SK-N-SH treated with all-trans-retinoic acid at 6 μM for 48 hours (cell line): Measurements from ENCODE around the gene SSUH2.
A peak's percentile ranks its signal among the peaks of the same experiment; 100 is the strongest.

Experiments used
- ATAC-seq: fragments of 200-7000 bp; cut with Tn5 transposase; 3 replicates; pipeline ENCODE4 v1.9.1; 2020; ENCODE audit warnings: mild to moderate bottlenecking, moderate library complexity
- ARNTL ChIP-seq: fragments of 450-650 bp; formaldehyde crosslinking; IDR thresholded peaks from 2 replicates; pipeline ENCODE4 v1.5.0; 2020; ENCODE audit warnings: low read depth, mild to moderate bottlenecking, moderate library complexity, borderline replicate concordance
- CSDC2 ChIP-seq: fragments of 250-450 bp; sonication (Bioruptor Pico); IDR thresholded peaks from 2 replicates; pipeline ENCODE4 v1.5.0; 2020; ENCODE audit warnings: mild to moderate bottlenecking, moderate library complexity
- ESRRG ChIP-seq: fragments of 250-450 bp; sonication (Bioruptor Pico); IDR thresholded peaks from 2 replicates; pipeline ENCODE4 v1.6.1; 2021; ENCODE audit warnings: mild to moderate bottlenecking
- GLIS3 ChIP-seq: fragments of 250-450 bp; sonication (Bioruptor Pico); IDR thresholded peaks from 2 replicates; pipeline ENCODE4 v1.5.0; 2020; ENCODE audit warnings: mild to moderate bottlenecking, moderate library complexity
- ISL1 ChIP-seq: fragments of 250-450 bp; sonication (Bioruptor Pico); IDR thresholded peaks from 2 replicates; pipeline ENCODE4 v2.1.2; 2022; ENCODE audit warnings: mild to moderate bottlenecking, moderate library complexity
- OSR1 ChIP-seq: fragments of 250-450 bp; sonication (Bioruptor Pico); IDR thresholded peaks from 2 replicates; pipeline ENCODE4 v1.8.0; 2022; ENCODE audit warnings: moderate library complexity, mild to moderate bottlenecking, inconsistent platforms
- POU6F1 ChIP-seq: fragments of 250-450 bp; sonication (Bioruptor Pico); IDR thresholded peaks from 2 replicates; pipeline ENCODE4 v1.8.0; 2021; ENCODE audit warnings: low read depth, mild to moderate bottlenecking, moderate library complexity, borderline replicate concordance
- PPARA ChIP-seq: fragments of 250-450 bp; sonication (Bioruptor Pico); IDR thresholded peaks from 2 replicates; pipeline ENCODE4 v1.5.0; 2020; ENCODE audit warnings: mild to moderate bottlenecking, borderline replicate concordance
- RARB ChIP-seq: fragments of 250-450 bp; sonication (Bioruptor Pico); IDR thresholded peaks from 2 replicates; pipeline ENCODE4 v1.8.0; 2021; ENCODE audit warnings: mild to moderate bottlenecking, moderate library complexity
- SNAI2 ChIP-seq: fragments of 250-450 bp; sonication (Bioruptor Pico); IDR thresholded peaks from 2 replicates; pipeline ENCODE4 v1.5.0; 2020; ENCODE audit warnings: mild to moderate bottlenecking, moderate library complexity
- TCF4 ChIP-seq: fragments of 250-450 bp; sonication (Bioruptor Pico); IDR thresholded peaks from 2 replicates; pipeline ENCODE4 v1.8.0; 2021; ENCODE audit warnings: mild to moderate bottlenecking, moderate library complexity, borderline replicate concordance
- TOX ChIP-seq: fragments of 250-450 bp; sonication (Bioruptor Pico); IDR thresholded peaks from 2 replicates; pipeline ENCODE4 v1.8.0; 2021; ENCODE audit warnings: mild to moderate bottlenecking, moderate library complexity, borderline replicate concordance
- TSHZ2 ChIP-seq: fragments of 250-450 bp; sonication (Bioruptor Pico); IDR thresholded peaks from 2 replicates; pipeline ENCODE4 v1.5.0; 2020; ENCODE audit warnings: mild to moderate bottlenecking, moderate library complexity
- ZC3H10 ChIP-seq: fragments of 250-450 bp; sonication (Bioruptor Pico); IDR thresholded peaks from 2 replicates; pipeline ENCODE4 v1.5.1; 2021; ENCODE audit warnings: mild to moderate bottlenecking, moderate library complexity
- ZFP3 ChIP-seq: fragments of 250-450 bp; sonication (Bioruptor Pico); IDR thresholded peaks from 2 replicates; pipeline ENCODE4 v1.5.0; 2020; ENCODE audit warnings: mild to moderate bottlenecking, moderate library complexity
- ZFP30 ChIP-seq: fragments of 450-650 bp; formaldehyde crosslinking; IDR thresholded peaks from 2 replicates; pipeline ENCODE4 v1.5.0; 2022; ENCODE audit warnings: mild to moderate bottlenecking, moderate library complexity
- ZNF70 ChIP-seq: fragments of 450-650 bp; formaldehyde crosslinking; IDR thresholded peaks from 2 replicates; pipeline ENCODE4 v1.5.0; 2020; ENCODE audit warnings: mild to moderate bottlenecking, moderate library complexity
- ZNF8 ChIP-seq: fragments of 450-650 bp; formaldehyde crosslinking; IDR thresholded peaks from 2 replicates; pipeline ENCODE4 v1.5.0; 2020; ENCODE audit warnings: mild to moderate bottlenecking, moderate library complexity
- TF ChIP-seq, protein P1 (sequence below): fragments of 250-450 bp; sonication (Bioruptor Pico); IDR thresholded peaks from 2 replicates; pipeline ENCODE4 v1.5.1; 2021; ENCODE audit warnings: mild to moderate bottlenecking, moderate library complexity
- TF ChIP-seq, protein P2 (sequence below): fragments of 250-450 bp; sonication (Bioruptor Pico); IDR thresholded peaks from 2 replicates; pipeline ENCODE4 v1.5.1; 2020; ENCODE audit warnings: low read depth, mild to moderate bottlenecking, moderate library complexity

The SSUH2 gene

DNA sequence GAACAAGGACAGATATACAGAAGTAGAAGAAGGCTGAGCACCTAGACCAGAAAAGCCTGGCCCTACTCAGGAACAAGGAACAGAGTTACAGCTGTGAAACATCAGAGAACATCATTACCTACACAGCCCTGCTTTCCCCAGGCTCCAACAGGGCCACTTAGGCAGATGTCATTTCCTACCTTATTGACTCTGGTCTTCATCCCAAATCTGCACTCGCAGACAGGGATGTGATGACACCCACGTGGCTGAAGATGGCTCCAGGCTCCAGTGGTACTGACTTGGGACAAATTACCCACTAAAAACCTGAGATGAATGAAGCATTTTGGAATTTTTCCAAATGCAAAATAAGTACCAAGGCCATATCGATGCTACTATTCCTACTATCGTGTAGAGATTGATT lies 18.0 kb upstream of the SSUH2 start:
- TF ChIP-seq ESRRG (CRISPR knock-in tag) (no peak), TOX (CRISPR knock-in tag) (no peak), ZFP30 (CRISPR knock-in tag) (no peak), GLIS3 (CRISPR knock-in tag) (no peak), ISL1 (CRISPR knock-in tag) (no peak), ARNTL (CRISPR knock-in tag) (no peak), OSR1 (CRISPR knock-in tag) (no peak), ZNF70 (CRISPR knock-in tag) (no peak), RARB (no peak), TSHZ2 (CRISPR knock-in tag) (no peak)
- TF ChIP-seq, protein P1, sequence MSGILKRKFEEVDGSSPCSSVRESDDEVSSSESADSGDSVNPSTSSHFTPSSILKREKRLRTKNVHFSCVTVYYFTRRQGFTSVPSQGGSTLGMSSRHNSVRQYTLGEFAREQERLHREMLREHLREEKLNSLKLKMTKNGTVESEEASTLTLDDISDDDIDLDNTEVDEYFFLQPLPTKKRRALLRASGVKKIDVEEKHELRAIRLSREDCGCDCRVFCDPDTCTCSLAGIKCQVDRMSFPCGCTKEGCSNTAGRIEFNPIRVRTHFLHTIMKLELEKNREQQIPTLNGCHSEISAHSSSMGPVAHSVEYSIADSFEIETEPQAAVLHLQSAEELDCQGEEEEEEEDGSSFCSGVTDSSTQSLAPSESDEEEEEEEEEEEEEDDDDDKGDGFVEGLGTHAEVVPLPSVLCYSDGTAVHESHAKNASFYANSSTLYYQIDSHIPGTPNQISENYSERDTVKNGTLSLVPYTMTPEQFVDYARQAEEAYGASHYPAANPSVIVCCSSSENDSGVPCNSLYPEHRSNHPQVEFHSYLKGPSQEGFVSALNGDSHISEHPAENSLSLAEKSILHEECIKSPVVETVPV (CRISPR knock-in tag) = no peak
- TF ChIP-seq, protein P2, sequence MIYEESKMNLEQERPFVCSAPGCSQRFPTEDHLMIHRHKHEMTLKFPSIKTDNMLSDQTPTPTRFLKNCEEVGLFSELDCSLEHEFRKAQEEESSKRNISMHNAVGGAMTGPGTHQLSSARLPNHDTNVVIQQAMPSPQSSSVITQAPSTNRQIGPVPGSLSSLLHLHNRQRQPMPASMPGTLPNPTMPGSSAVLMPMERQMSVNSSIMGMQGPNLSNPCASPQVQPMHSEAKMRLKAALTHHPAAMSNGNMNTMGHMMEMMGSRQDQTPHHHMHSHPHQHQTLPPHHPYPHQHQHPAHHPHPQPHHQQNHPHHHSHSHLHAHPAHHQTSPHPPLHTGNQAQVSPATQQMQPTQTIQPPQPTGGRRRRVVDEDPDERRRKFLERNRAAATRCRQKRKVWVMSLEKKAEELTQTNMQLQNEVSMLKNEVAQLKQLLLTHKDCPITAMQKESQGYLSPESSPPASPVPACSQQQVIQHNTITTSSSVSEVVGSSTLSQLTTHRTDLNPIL (CRISPR knock-in tag) = no peak
- TF ChIP-seq, all 23 proteins: peak for 0
- ATAC-seq = no peak; the same call in 2 of the 3 replicates

DNA sequence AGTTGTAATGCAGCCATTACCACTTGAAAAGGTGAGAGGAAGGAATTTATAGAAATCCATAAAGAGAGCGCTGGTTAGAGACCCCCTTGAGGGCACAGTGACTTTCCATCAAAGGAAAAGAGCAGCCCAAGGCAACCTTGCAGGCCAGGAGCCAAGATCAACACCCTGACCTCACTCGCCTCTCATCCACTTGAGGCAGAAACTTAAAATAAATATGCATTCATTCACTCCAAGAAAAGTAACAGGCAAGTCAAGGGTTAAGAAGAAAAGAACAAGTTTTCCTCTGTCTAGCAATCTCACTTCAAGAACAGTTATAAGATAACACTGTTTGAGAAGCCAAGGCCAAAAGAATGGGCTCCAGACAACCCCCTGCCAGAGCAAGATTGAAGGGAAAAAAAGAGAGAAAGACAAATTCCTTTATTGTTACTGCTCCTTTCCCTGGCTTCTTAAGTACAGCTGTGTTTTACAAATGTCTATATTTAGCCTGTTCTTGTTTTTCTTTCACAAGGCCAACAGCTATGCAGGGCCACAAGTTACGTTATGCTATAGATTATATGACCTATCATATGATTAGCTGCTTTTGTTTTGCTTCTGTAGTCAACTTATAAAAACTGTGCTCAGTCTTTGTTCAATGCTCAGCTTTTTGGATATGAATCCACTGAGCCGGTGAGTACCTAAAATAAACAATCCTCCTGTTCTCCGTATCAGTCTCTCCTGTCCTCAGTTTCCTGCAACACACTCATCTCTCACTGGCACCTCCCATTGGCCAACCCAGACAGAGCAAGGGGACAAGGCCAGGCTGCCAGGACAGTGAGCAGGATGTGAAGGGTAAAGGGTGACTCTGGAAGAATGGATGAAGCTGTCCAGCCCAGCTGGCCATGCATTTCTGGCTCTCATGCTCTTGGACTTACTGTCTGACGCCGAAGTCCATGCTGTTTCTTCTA lies 15.8 kb upstream of the SSUH2 start:
- TF ChIP-seq TCF4 (CRISPR knock-in tag) (no peak), ISL1 (CRISPR knock-in tag) (no peak), ZNF8 (CRISPR knock-in tag) (no peak), SNAI2 (CRISPR knock-in tag) (no peak)
- TF ChIP-seq, all 23 proteins: peak for 0
- ATAC-seq = peak; percentile 26

DNA sequence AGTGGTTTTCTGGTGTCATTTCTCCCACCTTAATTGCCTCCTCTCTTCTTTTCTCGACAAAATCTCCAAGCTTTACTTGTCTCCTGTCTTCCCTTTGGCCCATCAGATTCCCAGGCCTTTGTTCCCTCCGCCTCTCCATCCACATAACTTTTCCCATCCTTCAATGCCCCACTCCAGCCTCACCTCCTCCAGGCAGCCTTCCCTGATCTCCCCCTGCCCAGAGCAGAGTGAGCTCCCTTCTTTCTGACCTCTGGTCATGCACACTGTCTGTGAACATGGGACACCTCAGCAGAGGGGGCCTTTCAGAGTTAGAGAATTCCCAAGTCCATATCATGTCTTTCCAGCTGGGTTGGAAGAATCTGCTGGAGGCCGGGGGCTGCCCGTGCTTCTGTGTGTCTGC lies 14.6 kb upstream of the SSUH2 start:
- ATAC-seq = no peak
- no peak for TF ChIP-seq TCF4 (CRISPR knock-in tag)
- no peak for TF ChIP-seq ARNTL (CRISPR knock-in tag)
- no peak for TF ChIP-seq ZFP30 (CRISPR knock-in tag)
- no peak for TF ChIP-seq TOX (CRISPR knock-in tag)
- TF ChIP-seq, protein P2 (CRISPR knock-in tag) = no peak
- TF ChIP-seq ZC3H10 (CRISPR knock-in tag) = no peak
- TF ChIP-seq TSHZ2 (CRISPR knock-in tag) = no peak
- TF ChIP-seq PPARA (CRISPR knock-in tag) = no peak
- no peak for TF ChIP-seq CSDC2 (CRISPR knock-in tag)
- TF ChIP-seq OSR1 (CRISPR knock-in tag) = no peak
- TF ChIP-seq POU6F1 = no peak
- TF ChIP-seq, protein P1 (CRISPR knock-in tag) = no peak
- no peak for TF ChIP-seq ZFP3 (CRISPR knock-in tag)
- TF ChIP-seq ESRRG (CRISPR knock-in tag) = no peak
- TF ChIP-seq RARB = no peak
